ENCODE measurements around the gene PCNX1.

Gene PCNX1

DNA sequence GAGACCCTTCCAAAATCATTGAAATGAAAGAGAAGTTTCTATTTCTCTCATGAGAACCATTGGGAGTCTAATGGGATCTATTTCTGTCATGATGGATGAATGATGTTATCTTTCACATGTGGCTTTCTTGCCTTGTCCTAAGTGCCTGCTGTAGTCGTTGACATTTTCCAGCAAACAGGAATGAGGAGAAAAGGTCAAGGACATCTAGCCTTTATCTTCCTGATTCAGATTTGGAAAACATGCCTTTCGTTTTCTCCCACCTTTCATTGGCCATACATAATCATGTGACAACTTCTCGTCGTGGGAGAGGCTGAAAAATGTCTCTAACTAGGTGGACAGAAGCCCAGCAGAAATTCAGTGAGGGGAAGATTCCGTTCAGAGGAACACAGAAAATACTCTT is 94.5 kb downstream of the PCNX1 start:
- POLR2A ChIA-PET: no interaction called here
- Histone ChIP-seq H3K36me3 (ENCODE audit: control insufficient read depth in 4 of 4, insufficient read depth in 4 of 4, low read length in 3 of 4) (peaks cover 7 to 13% (median 11%) of the 10 kb centered on the region in 4 experiments), H3K4me1 (ENCODE audit: control extremely low read depth in 1 of 4, control insufficient read depth in 4 of 4, insufficient read depth in 4 of 4, low read length in 3 of 4) (peaks cover 15 to 38% (median 24%) of the 10 kb centered on the region in 4 experiments), H3K4me3 (ENCODE audit: control insufficient read depth in 1 of 7, extremely low read depth in 1 of 7, insufficient read depth in 4 of 7, low read depth in 2 of 7, low read length in 6 of 7) (no peak overlapping the region), H3K27me3 (replicated peaks in 2 of 5; ENCODE audit: control insufficient read depth in 4 of 5, insufficient read depth in 5 of 5, low read length in 4 of 5) (no peaks in the 10 kb centered on the region), H3K27ac (ENCODE audit: insufficient read depth in 1 of 2, low read depth in 1 of 2, low read length in 2 of 2, poor library complexity in 1 of 2, severe bottlenecking in 2 of 2) (no peak overlapping the region), H3K9me3 (ENCODE audit: control extremely low read depth in 1 of 5, control insufficient read depth in 4 of 5, insufficient read depth in 2 of 5, low read depth in 1 of 5, low read length in 4 of 5) (no peaks in the 10 kb centered on the region)
- no peak for DNase-seq
- WGBS (ENCODE audit: insufficient coverage): 86% methylated on average over 1 of the region's 5 CpGs
- CTCF ChIA-PET: interaction anchor here (0.7 kb wide), 1 partner anchor 9 kb away, joined by 4 read pairs; no protein-coding TSS in a partner anchor

DNA sequence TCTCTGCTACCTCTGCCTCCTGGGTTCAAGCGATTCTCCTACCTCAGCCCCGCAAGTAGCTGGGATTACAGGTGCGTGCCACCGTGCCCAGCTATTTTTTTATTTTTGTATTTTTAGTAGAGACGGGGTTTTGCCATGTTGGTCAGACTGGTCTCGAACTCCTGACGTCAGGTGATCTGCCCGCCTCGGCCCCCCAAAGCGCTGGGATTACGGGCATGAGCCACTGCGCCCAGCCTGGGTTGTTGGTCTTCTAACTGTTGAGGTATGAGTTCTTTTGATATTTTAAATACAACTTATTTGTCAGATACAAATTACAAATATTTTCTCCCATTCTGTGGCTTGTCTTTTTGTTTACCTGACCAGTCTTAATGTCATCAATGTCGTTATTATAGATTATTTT is 95.9 kb downstream of the PCNX1 start:
- Histone ChIP-seq H3K4me3 (ENCODE audit: control insufficient read depth in 1 of 7, extremely low read depth in 1 of 7, insufficient read depth in 4 of 7, low read depth in 2 of 7, low read length in 6 of 7) (no peak overlapping the region), H3K27me3 (replicated peaks in 2 of 5; ENCODE audit: control insufficient read depth in 4 of 5, insufficient read depth in 5 of 5, low read length in 4 of 5) (no peaks in the 10 kb centered on the region), H3K36me3 (ENCODE audit: control insufficient read depth in 4 of 4, insufficient read depth in 4 of 4, low read length in 3 of 4) (peaks cover 7 to 13% (median 9%) of the 10 kb centered on the region in 4 experiments), H3K9me3 (ENCODE audit: control extremely low read depth in 1 of 5, control insufficient read depth in 4 of 5, insufficient read depth in 2 of 5, low read depth in 1 of 5, low read length in 4 of 5) (no peaks in the 10 kb centered on the region), H3K27ac (ENCODE audit: insufficient read depth in 1 of 2, low read depth in 1 of 2, low read length in 2 of 2, poor library complexity in 1 of 2, severe bottlenecking in 2 of 2) (no peak overlapping the region), H3K4me1 (ENCODE audit: control extremely low read depth in 1 of 4, control insufficient read depth in 4 of 4, insufficient read depth in 4 of 4, low read length in 3 of 4) (peaks cover 15 to 34% (median 18%) of the 10 kb centered on the region in 4 experiments)
- CTCF ChIA-PET: interaction anchor here (0.7 to 1.3 kb wide), 2 partner anchors 10 to 26 kb away, joined by 3 to 4 read pairs; no protein-coding TSS in a partner anchor
- WGBS (ENCODE audit: insufficient coverage): 93% methylated on average over 6 of the region's 13 CpGs
- DNase-seq: no peak
- POLR2A ChIA-PET: no interaction called here

DNA sequence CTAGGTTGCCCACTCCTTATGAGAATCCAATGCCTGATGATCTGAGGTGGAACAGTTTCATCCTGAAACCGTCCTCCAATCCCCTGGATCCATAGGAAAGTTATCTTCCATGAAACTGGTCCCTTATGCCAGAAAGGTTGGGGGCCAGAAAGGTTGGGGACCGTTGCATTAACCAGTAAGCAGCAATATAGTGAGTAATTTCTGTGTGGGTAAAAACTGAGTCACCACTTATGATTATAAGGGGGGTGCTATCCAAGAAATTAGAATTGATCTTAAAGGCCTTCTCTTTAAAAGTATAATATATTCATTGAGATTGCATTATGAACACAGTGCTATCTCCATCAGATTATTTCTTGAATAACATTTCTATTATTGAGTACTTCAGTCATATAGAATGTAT is 97.2 kb downstream of the PCNX1 start:
- Histone ChIP-seq H3K9me3 (ENCODE audit: control extremely low read depth in 1 of 5, control insufficient read depth in 4 of 5, insufficient read depth in 2 of 5, low read depth in 1 of 5, low read length in 4 of 5) (no peaks in the 10 kb centered on the region), H3K36me3 (ENCODE audit: control insufficient read depth in 4 of 4, insufficient read depth in 4 of 4, low read length in 3 of 4) (peaks cover 7 to 13% (median 9%) of the 10 kb centered on the region in 4 experiments), H3K4me3 (ENCODE audit: control insufficient read depth in 1 of 7, extremely low read depth in 1 of 7, insufficient read depth in 4 of 7, low read depth in 2 of 7, low read length in 6 of 7) (no peak overlapping the region), H3K27ac (ENCODE audit: insufficient read depth in 1 of 2, low read depth in 1 of 2, low read length in 2 of 2, poor library complexity in 1 of 2, severe bottlenecking in 2 of 2) (no peak overlapping the region), H3K27me3 (replicated peaks in 2 of 5; ENCODE audit: control insufficient read depth in 4 of 5, insufficient read depth in 5 of 5, low read length in 4 of 5) (no peaks in the 10 kb centered on the region), H3K4me1 (ENCODE audit: control extremely low read depth in 1 of 4, control insufficient read depth in 4 of 4, insufficient read depth in 4 of 4, low read length in 3 of 4) (peaks cover 7 to 23% (median 12%) of the 10 kb centered on the region in 4 experiments)
- no peak for DNase-seq
- CTCF ChIA-PET: interaction anchor here (1.3 kb wide), 1 partner anchor 8 kb away, joined by 3 read pairs; no protein-coding TSS in a partner anchor
- POLR2A ChIA-PET: no interaction called here
- 100% methylated on average over 2 of the region's 2 CpGs for WGBS (ENCODE audit: insufficient coverage)

DNA sequence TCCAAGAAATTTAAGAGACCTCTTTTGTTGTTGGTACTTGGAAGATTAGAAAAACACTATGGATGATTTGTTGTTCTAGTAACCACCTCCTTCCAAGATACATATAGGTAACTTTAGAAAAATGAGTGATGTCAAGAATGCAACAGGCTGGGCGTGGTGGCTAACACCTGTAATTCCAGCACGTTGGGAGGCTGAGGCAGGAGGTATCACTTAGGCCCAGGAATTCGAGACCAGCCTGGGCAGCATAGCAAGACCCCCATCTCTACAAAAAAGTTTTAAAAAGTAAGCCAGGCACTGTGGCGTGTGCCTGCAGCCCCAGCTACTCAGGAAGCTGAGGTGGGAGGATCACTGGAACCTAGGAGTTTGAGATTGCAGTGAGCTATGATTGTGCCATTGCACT is 97.8 kb downstream of the PCNX1 start:
- DNase-seq: no peak
- WGBS (ENCODE audit: insufficient coverage): 100% methylated on average over 3 of the region's 4 CpGs
- H3K4me3 ChIP-seq (ENCODE audit: control insufficient read depth in 1 of 7, extremely low read depth in 1 of 7, insufficient read depth in 4 of 7, low read depth in 2 of 7, low read length in 6 of 7): no peak overlapping the region
- H3K27ac ChIP-seq (ENCODE audit: insufficient read depth in 1 of 2, low read depth in 1 of 2, low read length in 2 of 2, poor library complexity in 1 of 2, severe bottlenecking in 2 of 2): no peak overlapping the region
- peaks cover 2 to 17% (median 8%) of the 10 kb centered on the region in 4 experiments for H3K4me1 ChIP-seq (ENCODE audit: control extremely low read depth in 1 of 4, control insufficient read depth in 4 of 4, insufficient read depth in 4 of 4, low read length in 3 of 4)
- ChIA-PET CTCF (no interaction called here), POLR2A (no interaction called here)
- peaks cover 7 to 13% (median 9%) of the 10 kb centered on the region in 4 experiments for H3K36me3 ChIP-seq (ENCODE audit: control insufficient read depth in 4 of 4, insufficient read depth in 4 of 4, low read length in 3 of 4)
- no peaks in the 10 kb centered on the region for H3K9me3 ChIP-seq (ENCODE audit: control extremely low read depth in 1 of 5, control insufficient read depth in 4 of 5, insufficient read depth in 2 of 5, low read depth in 1 of 5, low read length in 4 of 5)
- H3K27me3 ChIP-seq (replicated peaks in 2 of 5; ENCODE audit: control insufficient read depth in 4 of 5, insufficient read depth in 5 of 5, low read length in 4 of 5): no peaks in the 10 kb centered on the region

DNA sequence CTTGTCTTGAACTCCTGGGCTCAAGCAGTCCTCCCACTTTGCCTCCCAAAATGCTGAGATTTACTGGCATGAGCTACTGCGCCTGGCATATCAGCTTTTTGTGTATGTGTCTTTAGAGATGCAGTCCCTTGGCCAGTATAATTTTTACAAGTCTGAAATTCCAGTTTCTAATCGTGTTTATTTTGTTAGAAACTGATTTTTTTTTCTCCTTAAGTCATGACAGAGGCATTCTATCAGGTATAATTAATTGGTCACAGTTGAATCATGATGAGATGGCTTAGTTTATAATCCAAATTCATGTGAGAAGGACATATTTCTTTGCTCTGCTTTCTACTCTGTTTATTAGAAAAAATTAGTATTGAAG is 98.9 kb downstream of the PCNX1 start:
- Histone ChIP-seq H3K4me1 (ENCODE audit: control extremely low read depth in 1 of 4, control insufficient read depth in 4 of 4, insufficient read depth in 4 of 4, low read length in 3 of 4) (peaks cover 0 to 16% (median 8%) of the 10 kb centered on the region in 4 experiments), H3K4me3 (ENCODE audit: control insufficient read depth in 1 of 7, extremely low read depth in 1 of 7, insufficient read depth in 4 of 7, low read depth in 2 of 7, low read length in 6 of 7) (no peak overlapping the region), H3K36me3 (ENCODE audit: control insufficient read depth in 4 of 4, insufficient read depth in 4 of 4, low read length in 3 of 4) (peaks cover 7 to 13% (median 9%) of the 10 kb centered on the region in 4 experiments), H3K9me3 (ENCODE audit: control extremely low read depth in 1 of 5, control insufficient read depth in 4 of 5, insufficient read depth in 2 of 5, low read depth in 1 of 5, low read length in 4 of 5) (no peaks in the 10 kb centered on the region), H3K27me3 (replicated peaks in 2 of 5; ENCODE audit: control insufficient read depth in 4 of 5, insufficient read depth in 5 of 5, low read length in 4 of 5) (no peaks in the 10 kb centered on the region), H3K27ac (ENCODE audit: insufficient read depth in 1 of 2, low read depth in 1 of 2, low read length in 2 of 2, poor library complexity in 1 of 2, severe bottlenecking in 2 of 2) (no peak overlapping the region)
- ChIA-PET POLR2A (no interaction called here), CTCF (no interaction called here)
- no peak for DNase-seq
- WGBS (ENCODE audit: insufficient coverage): no CpG with 5 or more reads among the region's 2 CpGs

DNA sequence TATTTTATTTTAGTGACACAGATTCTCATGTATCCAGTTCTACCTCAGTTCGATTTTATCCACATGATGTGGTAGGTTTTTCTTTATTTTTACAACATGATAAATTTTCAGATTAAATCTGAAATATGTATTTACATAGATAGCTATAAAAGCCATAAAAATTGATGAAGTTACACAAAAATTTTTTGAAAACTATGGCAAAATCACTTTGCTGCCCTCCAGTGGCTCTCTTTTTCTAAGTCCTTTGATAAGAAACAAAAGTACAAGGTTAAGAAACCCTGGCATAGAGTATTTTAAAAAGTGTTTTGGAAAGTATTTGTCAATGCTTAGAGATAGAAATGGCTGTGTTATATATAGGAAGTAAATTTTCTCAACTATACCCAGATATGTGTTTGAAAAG is 104.2 kb downstream of the PCNX1 start:
- peaks cover 11 to 22% (median 13%) of the 10 kb centered on the region in 4 experiments for H3K36me3 ChIP-seq (ENCODE audit: control insufficient read depth in 4 of 4, insufficient read depth in 4 of 4, low read length in 3 of 4)
- WGBS (ENCODE audit: insufficient coverage): no CpG with 5 or more reads among the region's 1 CpG

DNA sequence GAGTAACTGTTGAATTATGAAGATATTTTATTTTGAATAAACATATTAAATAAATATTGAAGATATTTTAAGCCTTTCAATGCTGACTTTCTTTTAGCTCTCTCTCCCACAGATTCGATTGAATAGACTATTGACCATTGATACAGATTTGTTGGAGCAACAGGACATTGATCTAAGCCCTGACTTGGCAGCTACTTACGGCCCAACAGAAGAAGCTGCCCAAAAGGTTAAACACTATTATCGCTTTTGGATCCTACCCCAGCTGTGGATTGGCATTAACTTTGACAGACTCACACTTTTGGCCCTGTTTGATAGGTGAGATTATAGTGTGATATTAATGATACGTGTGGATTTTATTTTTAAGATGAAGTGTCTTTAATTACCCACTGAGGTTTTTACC is 105.6 kb downstream of the PCNX1 start:
- Histone ChIP-seq H3K4me1 (ENCODE audit: control extremely low read depth in 1 of 4, control insufficient read depth in 4 of 4, insufficient read depth in 4 of 4, low read length in 3 of 4) (peaks cover 0 to 11% (median 3%) of the 10 kb centered on the region in 4 experiments), H3K27me3 (replicated peaks in 2 of 5; ENCODE audit: control insufficient read depth in 4 of 5, insufficient read depth in 5 of 5, low read length in 4 of 5) (no peaks in the 10 kb centered on the region), H3K27ac (ENCODE audit: insufficient read depth in 1 of 2, low read depth in 1 of 2, low read length in 2 of 2, poor library complexity in 1 of 2, severe bottlenecking in 2 of 2) (no peak overlapping the region), H3K4me3 (ENCODE audit: control insufficient read depth in 1 of 7, extremely low read depth in 1 of 7, insufficient read depth in 4 of 7, low read depth in 2 of 7, low read length in 6 of 7) (no peak overlapping the region), H3K9me3 (ENCODE audit: control extremely low read depth in 1 of 5, control insufficient read depth in 4 of 5, insufficient read depth in 2 of 5, low read depth in 1 of 5, low read length in 4 of 5) (no peaks in the 10 kb centered on the region), H3K36me3 (ENCODE audit: control insufficient read depth in 4 of 4, insufficient read depth in 4 of 4, low read length in 3 of 4) (peaks cover 11 to 22% (median 16%) of the 10 kb centered on the region in 4 experiments)
- DNase-seq: no peak
- 100% methylated on average over 3 of the region's 4 CpGs for WGBS (ENCODE audit: insufficient coverage)
- CTCF ChIA-PET: interaction anchor here (1.1 to 2.8 kb wide), 3 partner anchors 9 to 35 kb away, joined by 3 to 15 read pairs (median 5); no protein-coding TSS in a partner anchor
- POLR2A ChIA-PET: no interaction called here

More for the DNA sequence above, 104.2 kb downstream of the PCNX1 start:
- DNase-seq: peak in 2 of 3 donors; percentile 19 to 30
- Histone ChIP-seq H3K27ac (ENCODE audit: insufficient read depth in 1 of 2, low read depth in 1 of 2, low read length in 2 of 2, poor library complexity in 1 of 2, severe bottlenecking in 2 of 2) (no peak overlapping the region), H3K4me1 (ENCODE audit: control extremely low read depth in 1 of 4, control insufficient read depth in 4 of 4, insufficient read depth in 4 of 4, low read length in 3 of 4) (peaks cover 0 to 11% (median 3%) of the 10 kb centered on the region in 4 experiments), H3K9me3 (ENCODE audit: control extremely low read depth in 1 of 5, control insufficient read depth in 4 of 5, insufficient read depth in 2 of 5, low read depth in 1 of 5, low read length in 4 of 5) (no peaks in the 10 kb centered on the region), H3K27me3 (replicated peaks in 2 of 5; ENCODE audit: control insufficient read depth in 4 of 5, insufficient read depth in 5 of 5, low read length in 4 of 5) (no peaks in the 10 kb centered on the region), H3K4me3 (ENCODE audit: control insufficient read depth in 1 of 7, extremely low read depth in 1 of 7, insufficient read depth in 4 of 7, low read depth in 2 of 7, low read length in 6 of 7) (no peak overlapping the region)
- ChIA-PET CTCF (interaction anchor here (1.1 to 3.6 kb wide), 8 partner anchors 13 to 38 kb away, joined by 3 to 27 read pairs (median 6); no protein-coding TSS in a partner anchor), POLR2A (no interaction called here)
